ENCODE data around the gene MCRS1. TPM values are rescaled to one million over a fixed set of nuclear protein-coding genes. Genes with fewer than 3 reads are reported as not detected.

MCRS1 gene
- total RNA-seq, 1 donor from 2014 or later: 62.7 TPM

GRCh38 chr12:49527361-49528130, 40.4 kb downstream of the MCRS1 start:
- FAIRE-seq: peak; percentile 36
- DNase-seq (ENCODE audit: low read depth): no peak
- peaks cover 12% of the 10 kb centered on the region for H3K36me3 ChIP-seq (ENCODE audit: control insufficient read depth, insufficient read depth, low read length)

DNA sequence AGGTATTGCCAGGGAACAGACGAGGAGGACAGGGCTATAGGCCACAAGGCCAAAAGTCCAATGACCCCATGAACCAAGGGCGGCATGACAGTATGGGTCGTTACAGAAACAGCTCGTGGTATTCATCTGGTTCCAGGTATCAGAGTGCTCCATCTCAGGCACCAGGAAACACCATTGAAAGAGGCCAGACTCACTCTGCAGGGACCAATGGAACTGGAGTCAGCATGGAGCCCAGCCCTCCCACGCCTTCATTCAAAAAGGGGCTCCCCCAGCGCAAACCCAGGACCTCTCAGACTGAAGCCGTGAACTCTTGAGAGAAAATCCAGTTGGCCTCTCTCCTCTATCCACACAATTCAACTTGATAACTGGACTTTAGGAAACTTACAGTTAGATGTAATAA, 42.0 kb downstream of the MCRS1 start:
- TF ChIP-seq, protein P1, sequence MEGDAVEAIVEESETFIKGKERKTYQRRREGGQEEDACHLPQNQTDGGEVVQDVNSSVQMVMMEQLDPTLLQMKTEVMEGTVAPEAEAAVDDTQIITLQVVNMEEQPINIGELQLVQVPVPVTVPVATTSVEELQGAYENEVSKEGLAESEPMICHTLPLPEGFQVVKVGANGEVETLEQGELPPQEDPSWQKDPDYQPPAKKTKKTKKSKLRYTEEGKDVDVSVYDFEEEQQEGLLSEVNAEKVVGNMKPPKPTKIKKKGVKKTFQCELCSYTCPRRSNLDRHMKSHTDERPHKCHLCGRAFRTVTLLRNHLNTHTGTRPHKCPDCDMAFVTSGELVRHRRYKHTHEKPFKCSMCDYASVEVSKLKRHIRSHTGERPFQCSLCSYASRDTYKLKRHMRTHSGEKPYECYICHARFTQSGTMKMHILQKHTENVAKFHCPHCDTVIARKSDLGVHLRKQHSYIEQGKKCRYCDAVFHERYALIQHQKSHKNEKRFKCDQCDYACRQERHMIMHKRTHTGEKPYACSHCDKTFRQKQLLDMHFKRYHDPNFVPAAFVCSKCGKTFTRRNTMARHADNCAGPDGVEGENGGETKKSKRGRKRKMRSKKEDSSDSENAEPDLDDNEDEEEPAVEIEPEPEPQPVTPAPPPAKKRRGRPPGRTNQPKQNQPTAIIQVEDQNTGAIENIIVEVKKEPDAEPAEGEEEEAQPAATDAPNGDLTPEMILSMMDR (IDR thresholded peaks at IDR 0.05; ENCODE audit: insufficient read depth, low read length, severe bottlenecking): no peak
- H3K4me3 ChIP-seq (ENCODE audit: low read depth, low read length): no peak overlapping the region
- DNase-seq (ENCODE audit: low read depth) (no peak), FAIRE-seq (peak; percentile 50)
- H3K27me3 ChIP-seq (ENCODE audit: control insufficient read depth, insufficient read depth, low read length): no peaks in the 10 kb centered on the region
- peaks cover 15% of the 10 kb centered on the region for H3K36me3 ChIP-seq (ENCODE audit: control insufficient read depth, insufficient read depth, low read length)

More at GRCh38 chr12:49527361-49528130, 40.4 kb downstream of the MCRS1 start:
- no peaks in the 10 kb centered on the region for H3K27me3 ChIP-seq (ENCODE audit: control insufficient read depth, insufficient read depth, low read length)
- TF ChIP-seq, protein P1 (IDR thresholded peaks at IDR 0.05; ENCODE audit: insufficient read depth, low read length, severe bottlenecking): no peak
- no peak overlapping the region for H3K4me3 ChIP-seq (ENCODE audit: low read depth, low read length)

GRCh38 chr12:49524660-49525324, 43.1 kb downstream of the MCRS1 start:
- TF ChIP-seq, protein P1 (IDR thresholded peaks at IDR 0.05; ENCODE audit: insufficient read depth, low read length, severe bottlenecking): no peak
- FAIRE-seq: no peak
- Histone ChIP-seq H3K4me3 (ENCODE audit: low read depth, low read length) (no peak overlapping the region), H3K27me3 (ENCODE audit: control insufficient read depth, insufficient read depth, low read length) (no peaks in the 10 kb centered on the region), H3K36me3 (ENCODE audit: control insufficient read depth, insufficient read depth, low read length) (peaks cover 16% of the 10 kb centered on the region)
- DNase-seq (ENCODE audit: low read depth): no peak

- no peak for DNase-seq (ENCODE audit: low read depth)
- Histone ChIP-seq H3K27me3 (ENCODE audit: control insufficient read depth, insufficient read depth, low read length) (no peaks in the 10 kb centered on the region), H3K36me3 (ENCODE audit: control insufficient read depth, insufficient read depth, low read length) (peaks cover 11% of the 10 kb centered on the region), H3K4me3 (ENCODE audit: low read depth, low read length) (no peak overlapping the region)
- no peak for FAIRE-seq
- TF ChIP-seq, protein P1 (IDR thresholded peaks at IDR 0.05; ENCODE audit: insufficient read depth, low read length, severe bottlenecking): no peak
Measured at GRCh38 chr12:49521389-49521788, 46.6 kb downstream of the MCRS1 start.

DNA sequence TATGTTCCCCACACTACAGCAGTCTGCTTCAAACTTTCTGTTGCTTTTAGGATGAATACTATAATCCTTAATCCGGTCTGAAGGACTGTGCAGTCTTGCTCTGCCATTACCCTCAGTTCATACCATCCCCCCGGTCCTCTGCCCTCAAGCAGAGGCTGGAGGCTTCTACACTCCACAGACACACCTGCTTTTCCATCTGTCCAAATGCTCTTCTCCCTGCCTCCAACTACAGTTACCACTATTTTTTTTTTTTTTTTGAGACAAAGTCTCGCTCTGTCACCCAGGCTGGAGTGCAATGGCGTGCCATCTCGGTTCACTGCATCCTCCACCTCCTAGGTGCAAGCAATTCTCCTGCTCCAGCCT, 48.4 kb downstream of the MCRS1 start:
- H3K27me3 ChIP-seq (ENCODE audit: control insufficient read depth, insufficient read depth, low read length): no peaks in the 10 kb centered on the region
- DNase-seq (ENCODE audit: low read depth): no peak
- FAIRE-seq: no peak
- H3K36me3 ChIP-seq (ENCODE audit: control insufficient read depth, insufficient read depth, low read length): peaks cover 4% of the 10 kb centered on the region
- TF ChIP-seq, protein P1 (IDR thresholded peaks at IDR 0.05; ENCODE audit: insufficient read depth, low read length, severe bottlenecking): no peak
- H3K4me3 ChIP-seq (ENCODE audit: low read depth, low read length): no peak overlapping the region
